Transverse colon (tissue), 4 donors: ENCODE measurements around the gene PLCB1. TPM values are rescaled to one million over a fixed set of nuclear protein-coding genes. Genes with fewer than 3 reads are reported as not detected.

Experiments
- DNase-seq: peaks from one replicate; pipeline ENCODE4 v3.0.0-alpha.2; 2019
- H3K27ac ChIP-seq, 4 donors: fragments of 200-600 bp; sonication (generic); 2 replicates each; pipeline ENCODE4 v1.5.1; 2016 to 2018; ENCODE audit warnings: inconsistent platforms in 4 of 4
- H3K27me3 ChIP-seq: fragments of 200-600 bp; sonication (generic); 2 replicates; pipeline ENCODE4 v1.5.1; 2017; ENCODE audit warnings: inconsistent platforms
- H3K36me3 ChIP-seq, 4 donors: fragments of 200-600 bp; sonication (generic); 2 replicates each; pipeline ENCODE4 v1.5.1; 2017 to 2019; ENCODE audit warnings: inconsistent platforms in 4 of 4
- H3K4me1 ChIP-seq, 4 donors: fragments of 200-600 bp; sonication (generic); 2 replicates each; pipeline ENCODE4 v1.5.1; 2017 to 2020; ENCODE audit warnings: inconsistent platforms in 4 of 4
- H3K4me3 ChIP-seq, 4 donors: fragments of 200-600 bp; sonication (generic); 1 replicate in 1 of 4; 2 replicates in 3 of 4; pipeline versions ENCODE4 v1.5.1 to v1.6.1; 2017 to 2019; ENCODE audit warnings: inconsistent platforms in 4 of 4
- H3K9me3 ChIP-seq, 2 donors: fragments of 200-600 bp; sonication (generic); 2 replicates each; pipeline ENCODE4 v1.5.1; 2017 to 2019; ENCODE audit warnings: inconsistent platforms in 2 of 2
- CTCF ChIP-seq, 5 experiments: fragments of 200-600 bp in 3 of 5; fragments of 450-650 bp in 2 of 5; sonication (generic) in 3 of 5; IDR thresholded peaks; 1 replicate in 2 of 5; 2 replicates in 3 of 5; pipeline ENCODE4 v1.5.1; 2016 to 2017; ENCODE audit warnings: antibody characterized with exemption in 5 of 5, inconsistent platforms in 3 of 5, mild to moderate bottlenecking in 2 of 5, moderate library complexity in 1 of 5
- EP300 ChIP-seq: sonication (generic); formaldehyde crosslinking; IDR thresholded peaks from one replicate; pipeline ENCODE4 v1.6.1; 2017; ENCODE audit warnings: antibody characterized with exemption, low read depth
- POLR2A ChIP-seq: fragments of 450-650 bp; IDR thresholded peaks from one replicate; pipeline ENCODE4 v1.6.1; 2016; ENCODE audit warnings: antibody characterized with exemption, mild to moderate bottlenecking, moderate library complexity
- POLR2AphosphoS5 ChIP-seq, 3 donors: sonication (generic); formaldehyde crosslinking; IDR thresholded peaks; one replicate each; pipeline ENCODE4 v1.6.1; 2016; ENCODE audit warnings: antibody characterized with exemption in 3 of 3
- WGBS, 2 donors: methylation state at CpG; one replicate each; pipeline ENCODE4 v1.1.5; 2018; ENCODE audit warnings: low coverage in 1 of 2; 5-methylcytosine and 5-hydroxymethylcytosine counted together
- in situ Hi-C, 4 donors: fragments of 200-750 bp; cut with MboI; loops; one replicate each; pipeline versions ENCODE4 v1.15.0 to v1.15.1; 2017; ENCODE audit warnings: low sequenced_read_pairs in 3 of 4, low pct_ligation_motif_present in 1 of 4, low pct_unique_long_range_greater_than_20kb in 1 of 4
- intact Hi-C: fragments of 100-400 bp; cut with DNase I; formaldehyde crosslinking; loops from one replicate; pipeline ENCODE4 v1.15.1; 2023; ENCODE audit warnings: low total_unique reads
- total RNA-seq, 4 donors: library from RNA; depleted of rRNA; stranded (reverse); fragments of >200 nt; gene quantifications; one replicate each; pipeline ENCODE4 v1.1.0, GENCODE V29; 2016

PLCB1 gene
- total RNA-seq, 4 donors from 2014 or later: 13.1 to 18.6 (median 15.8) TPM

DNA sequence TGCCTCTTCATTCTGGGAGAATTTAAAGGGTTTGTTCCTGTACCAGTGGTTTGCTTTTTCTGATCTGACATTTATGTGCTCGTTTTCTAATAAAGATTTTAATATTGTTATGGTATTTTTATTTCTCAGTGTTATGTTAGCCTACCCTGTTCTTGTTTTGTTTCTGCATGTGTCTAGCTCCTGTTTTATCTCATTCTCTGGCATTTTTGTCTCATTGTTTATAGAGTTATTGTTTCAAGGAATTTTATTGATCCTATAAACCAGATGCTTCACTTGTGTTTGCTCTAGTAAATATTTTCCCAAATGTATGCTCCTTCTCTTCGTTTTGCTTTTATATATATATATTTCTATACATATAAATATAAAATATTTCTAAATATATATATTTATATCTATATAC is 152.8 kb downstream of the PLCB1 start:
- TF ChIP-seq POLR2AphosphoS5 (IDR thresholded peaks at IDR 0.05) (no peak), EP300 (no peak), CTCF (IDR thresholded peaks at IDR 0.05) (no peak), POLR2A (no peak)
- no peak for DNase-seq
- no peak overlapping the region for H3K4me3 ChIP-seq
- no peaks in the 10 kb centered on the region for H3K4me1 ChIP-seq
- no peaks in the 10 kb centered on the region for H3K36me3 ChIP-seq
- no peak overlapping the region for H3K27ac ChIP-seq
- H3K27me3 ChIP-seq: no peaks in the 10 kb centered on the region
- H3K9me3 ChIP-seq: no peaks in the 10 kb centered on the region
- intact Hi-C loops (no loop called here), in situ Hi-C loops (no loop called here)
- WGBS, 2 donors: 21 to 35% methylated on average over 2 of the region's 2 CpGs

- intact Hi-C loops: no loop called here
- 68 to 80% methylated on average over 2 to 5 of the region's 5 CpGs for WGBS, 2 donors
- Histone ChIP-seq H3K36me3 (no peaks in the 10 kb centered on the region), H3K9me3 (no peaks in the 10 kb centered on the region), H3K4me1 (no peaks in the 10 kb centered on the region), H3K27me3 (no peaks in the 10 kb centered on the region), H3K27ac (no peak overlapping the region), H3K4me3 (no peak overlapping the region)
- no peak for DNase-seq
- TF ChIP-seq CTCF (IDR thresholded peaks at IDR 0.05) (no peak), EP300 (no peak)
- in situ Hi-C loops: no loop called here
Measured at GRCh38 chr20:8287340-8287739, 155.3 kb downstream of the PLCB1 start.

DNA sequence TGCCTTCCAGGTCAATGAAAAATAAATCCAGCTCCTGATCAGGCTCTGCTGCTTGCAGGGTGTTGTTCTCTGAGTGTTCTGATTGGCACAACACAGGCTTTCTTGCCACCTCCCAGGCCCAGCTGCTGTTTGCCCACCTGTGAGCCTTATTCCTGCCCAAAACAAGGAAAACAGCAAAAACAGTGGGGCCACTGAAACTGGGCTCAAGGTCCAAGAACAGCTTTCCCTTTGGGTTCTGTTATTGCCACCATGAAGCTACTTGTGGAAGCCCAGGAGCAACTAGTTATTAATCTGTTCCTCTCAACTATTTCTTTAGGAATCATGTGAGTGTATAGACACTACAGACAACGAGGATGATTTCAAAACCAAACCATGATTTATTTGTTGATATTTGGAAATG is 159.1 kb downstream of the PLCB1 start:
- H3K4me1 ChIP-seq: no peaks in the 10 kb centered on the region
- in situ Hi-C loops: no loop called here
- no peaks in the 10 kb centered on the region for H3K9me3 ChIP-seq
- intact Hi-C loops: no loop called here
- TF ChIP-seq CTCF (IDR thresholded peaks at IDR 0.05) (no peak), POLR2A (no peak), EP300 (no peak), POLR2AphosphoS5 (IDR thresholded peaks at IDR 0.05) (no peak)
- no peak for DNase-seq
- H3K27me3 ChIP-seq: no peaks in the 10 kb centered on the region
- no peak overlapping the region for H3K4me3 ChIP-seq
- no peaks in the 10 kb centered on the region for H3K36me3 ChIP-seq
- H3K27ac ChIP-seq: no peak overlapping the region
- WGBS, 2 donors: 18 to 42% methylated on average over 1 of the region's 1 CpG

DNA sequence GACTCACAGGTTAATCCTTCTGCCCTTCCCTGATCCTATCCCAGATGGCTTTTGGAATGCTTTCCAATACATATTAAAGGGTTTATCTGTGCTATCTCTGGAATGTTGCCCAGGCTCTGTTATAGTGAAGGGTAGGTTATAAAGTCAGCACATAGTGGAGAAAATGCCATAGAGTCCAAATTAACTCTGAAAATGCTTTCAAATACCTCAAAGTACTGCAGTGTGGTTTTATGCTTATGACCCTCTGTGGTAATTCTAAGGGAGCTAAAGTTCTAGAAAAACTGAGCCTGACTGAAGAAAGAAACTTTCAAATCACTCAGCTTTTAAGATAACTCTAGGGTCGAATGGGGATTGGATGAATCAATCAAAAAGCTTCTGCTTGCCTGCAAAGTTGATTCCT is 159.8 kb downstream of the PLCB1 start:
- intact Hi-C loops: no loop called here

More for the DNA sequence above, 159.8 kb downstream of the PLCB1 start:
- Histone ChIP-seq H3K36me3 (no peaks in the 10 kb centered on the region), H3K27me3 (no peaks in the 10 kb centered on the region), H3K4me1 (no peaks in the 10 kb centered on the region), H3K4me3 (no peak overlapping the region), H3K9me3 (no peaks in the 10 kb centered on the region), H3K27ac (no peak overlapping the region)
- no peak for DNase-seq
- in situ Hi-C loops: no loop called here
- TF ChIP-seq EP300 (no peak), CTCF (IDR thresholded peaks at IDR 0.05) (no peak), POLR2A (no peak), POLR2AphosphoS5 (IDR thresholded peaks at IDR 0.05) (no peak)
- WGBS, 2 donors: 63 to 66% methylated on average over 1 of the region's 1 CpG
